DMS79 (cell line): ENCODE measurements around the gene ESYT2.
"Not testable (repeated sequence)": the region's sequence is repeated elsewhere in the genome, so short reads cannot be mapped to it uniquely, and the experiment has no call there.

Experiments used
- DNase-seq: peaks from one replicate; lab custom pipeline; 2025; lab: John Stamatoyannopoulos, UW

ESYT2 gene, protein sequence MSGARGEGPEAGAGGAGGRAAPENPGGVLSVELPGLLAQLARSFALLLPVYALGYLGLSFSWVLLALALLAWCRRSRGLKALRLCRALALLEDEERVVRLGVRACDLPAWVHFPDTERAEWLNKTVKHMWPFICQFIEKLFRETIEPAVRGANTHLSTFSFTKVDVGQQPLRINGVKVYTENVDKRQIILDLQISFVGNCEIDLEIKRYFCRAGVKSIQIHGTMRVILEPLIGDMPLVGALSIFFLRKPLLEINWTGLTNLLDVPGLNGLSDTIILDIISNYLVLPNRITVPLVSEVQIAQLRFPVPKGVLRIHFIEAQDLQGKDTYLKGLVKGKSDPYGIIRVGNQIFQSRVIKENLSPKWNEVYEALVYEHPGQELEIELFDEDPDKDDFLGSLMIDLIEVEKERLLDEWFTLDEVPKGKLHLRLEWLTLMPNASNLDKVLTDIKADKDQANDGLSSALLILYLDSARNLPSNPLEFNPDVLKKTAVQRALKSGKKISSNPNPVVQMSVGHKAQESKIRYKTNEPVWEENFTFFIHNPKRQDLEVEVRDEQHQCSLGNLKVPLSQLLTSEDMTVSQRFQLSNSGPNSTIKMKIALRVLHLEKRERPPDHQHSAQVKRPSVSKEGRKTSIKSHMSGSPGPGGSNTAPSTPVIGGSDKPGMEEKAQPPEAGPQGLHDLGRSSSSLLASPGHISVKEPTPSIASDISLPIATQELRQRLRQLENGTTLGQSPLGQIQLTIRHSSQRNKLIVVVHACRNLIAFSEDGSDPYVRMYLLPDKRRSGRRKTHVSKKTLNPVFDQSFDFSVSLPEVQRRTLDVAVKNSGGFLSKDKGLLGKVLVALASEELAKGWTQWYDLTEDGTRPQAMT

DNA sequence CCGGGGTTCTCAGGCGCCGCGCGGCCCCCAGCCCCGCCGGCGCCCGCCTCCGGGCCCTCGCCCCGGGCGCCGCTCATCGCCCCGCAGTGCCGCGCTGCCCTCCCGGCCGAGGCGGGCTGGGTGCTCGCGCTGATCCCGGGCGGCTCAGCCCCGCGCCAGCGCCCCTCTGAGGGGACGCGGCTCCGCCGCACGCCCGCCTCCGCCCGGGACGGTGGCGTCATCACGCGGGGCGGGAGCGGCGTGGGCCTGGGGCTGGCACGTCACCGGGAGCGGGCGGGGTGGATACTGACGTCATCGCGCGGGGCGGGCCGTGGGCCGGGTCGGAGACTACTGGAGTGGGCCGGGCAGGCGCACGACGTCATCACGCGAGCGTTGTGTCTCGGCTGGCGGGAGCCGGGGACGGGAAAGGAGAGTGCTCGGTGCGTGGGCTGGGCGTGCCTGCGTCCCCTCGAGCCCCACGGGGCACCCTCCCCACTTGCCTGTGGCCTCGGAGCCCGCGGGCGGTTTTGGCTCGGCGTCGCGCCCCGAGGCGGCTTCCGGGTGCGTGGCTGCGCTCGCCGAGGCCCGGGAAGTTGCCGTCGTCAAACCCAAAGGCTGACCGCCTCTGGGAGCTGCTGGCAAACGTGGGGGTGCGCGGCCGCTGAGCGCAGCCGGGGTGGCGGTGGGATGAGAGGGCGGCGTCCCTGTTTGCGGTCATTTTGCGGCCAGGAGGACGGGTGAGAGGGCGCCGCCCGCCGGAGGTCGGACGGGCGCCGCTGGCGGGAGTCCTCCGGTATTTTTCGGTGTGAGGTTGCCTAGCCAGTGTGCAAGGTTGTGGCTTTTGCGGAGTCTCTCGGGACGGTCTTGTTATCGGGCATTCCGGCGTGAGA lies at the start of gene ESYT2:
ESYT2 (minus strand) TSS at position 168 of the 869 bp plus-strand sequence; CDS start at position 77, 91 bp downstream.
- DNase-seq, result peak; percentile 78

DNA sequence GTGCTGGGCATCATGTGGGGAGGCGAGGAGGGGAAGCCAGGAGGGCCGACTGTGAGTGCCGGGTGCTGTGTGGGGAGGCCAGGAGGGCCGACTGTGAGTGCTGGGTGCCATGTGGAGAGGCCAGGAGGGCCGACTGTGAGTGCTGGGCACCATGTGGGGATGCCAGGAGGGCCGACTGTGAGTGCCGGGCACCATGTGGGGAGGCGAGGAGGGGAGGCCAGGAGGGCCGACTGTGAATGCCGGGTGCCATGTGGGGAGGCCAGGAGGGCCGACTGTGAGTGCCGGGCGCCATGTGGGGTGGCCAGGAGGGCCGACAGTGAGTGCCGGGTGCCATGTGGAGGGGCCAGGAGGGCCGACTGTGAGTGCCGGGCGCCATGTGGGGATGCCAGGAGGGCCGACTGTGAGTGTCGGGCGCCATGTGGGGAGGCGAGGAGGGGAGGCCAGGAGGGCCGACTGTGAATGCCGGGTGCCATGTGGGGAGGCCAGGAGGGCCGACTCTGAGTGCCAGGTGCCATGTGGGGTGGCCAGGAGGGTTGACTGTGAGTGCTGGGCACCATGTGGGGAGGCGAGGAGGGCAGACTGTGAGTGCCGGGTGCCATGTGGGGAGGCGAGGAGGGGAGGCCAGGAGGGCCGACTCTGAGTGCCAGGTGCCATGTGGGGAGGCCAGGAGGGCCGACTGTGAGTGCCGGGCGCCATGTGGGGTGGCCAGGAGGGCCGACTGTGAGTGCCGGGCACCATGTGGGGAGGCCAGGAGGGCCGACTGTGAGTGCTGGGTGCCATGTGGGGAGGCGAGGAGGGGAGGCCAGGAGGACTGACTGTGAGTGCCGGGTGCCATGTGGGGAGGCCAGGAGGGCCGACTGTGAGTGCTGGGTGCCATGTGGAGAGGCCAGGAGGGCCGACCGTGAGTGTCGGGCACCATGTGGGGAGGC lies 49.1 kb upstream of the ESYT2 start:
- DNase-seq, result not testable (repeated sequence)

DNA sequence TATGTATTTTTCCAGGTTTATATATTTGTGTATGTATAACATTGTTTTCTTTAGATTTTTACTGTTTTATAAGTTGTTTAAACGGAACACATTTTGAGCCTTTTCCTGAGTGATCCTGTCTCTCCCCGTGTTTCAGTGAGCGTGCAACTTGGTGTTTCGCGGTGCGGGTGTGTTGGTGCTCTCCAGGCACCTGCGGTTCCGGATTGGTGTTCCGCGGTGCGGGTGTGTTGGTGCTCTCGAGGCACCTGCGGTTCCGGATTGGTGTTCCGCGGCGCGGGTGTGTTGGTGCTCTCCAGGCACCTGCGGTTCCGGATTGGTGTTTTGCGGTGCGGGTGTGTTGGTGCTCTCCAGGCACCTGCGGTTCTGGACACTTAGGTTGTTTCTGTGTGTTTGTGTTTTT lies 47.7 kb upstream of the ESYT2 start:
- no peak for DNase-seq

DNA sequence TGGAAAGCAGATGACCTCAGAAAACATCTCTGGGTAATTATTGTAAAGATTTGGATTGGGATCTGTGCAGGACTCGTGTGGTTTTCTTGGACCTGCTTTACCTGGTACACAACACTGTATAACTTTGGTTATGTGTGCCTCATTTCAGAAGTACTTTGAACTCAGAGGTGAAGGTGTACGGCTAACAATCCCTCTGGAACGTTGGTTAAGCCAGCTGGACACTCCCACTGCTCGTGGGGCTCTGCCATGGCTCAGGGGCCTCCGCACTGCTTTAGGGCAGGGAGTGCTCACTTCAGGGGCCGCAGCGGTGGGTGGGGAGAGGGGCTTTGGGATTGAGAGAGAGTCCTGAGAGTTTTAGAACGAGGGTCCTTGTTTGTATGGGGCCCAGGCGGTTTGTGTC lies 40.6 kb upstream of the ESYT2 start:
- DNase-seq, result no peak

DNA sequence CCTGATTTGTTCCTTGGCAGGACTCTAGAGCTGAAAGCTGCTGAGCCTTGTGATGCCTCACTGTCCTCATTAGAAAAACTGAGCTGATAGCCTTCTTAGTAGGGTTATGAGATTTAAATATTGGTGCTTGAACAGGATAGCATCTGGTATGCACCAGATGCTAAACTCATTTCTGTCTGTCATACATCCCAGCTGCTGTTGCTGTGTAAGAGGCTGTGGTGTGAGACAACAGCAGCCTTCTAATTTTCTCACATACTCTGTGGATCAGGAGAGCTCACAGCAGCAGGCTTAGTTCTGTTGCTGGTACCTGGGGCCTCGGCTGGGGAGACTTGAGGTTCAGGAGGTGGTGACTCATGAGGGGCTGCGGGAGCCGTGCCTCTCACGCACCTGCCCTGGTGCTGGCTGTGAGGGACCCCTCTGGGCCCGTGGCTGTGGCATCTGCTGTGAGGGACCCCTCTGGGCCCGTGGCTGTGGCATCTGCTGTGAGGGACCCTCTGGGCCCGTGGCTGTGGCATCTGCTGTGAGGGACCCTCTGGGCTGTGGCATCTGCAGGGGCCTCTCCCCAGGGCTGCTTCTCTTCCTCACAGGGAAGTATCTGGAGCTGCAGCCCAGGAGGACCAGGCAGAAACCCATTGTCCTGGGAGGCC lies 39.6 kb upstream of the ESYT2 start:
- no peak for DNase-seq

DNA sequence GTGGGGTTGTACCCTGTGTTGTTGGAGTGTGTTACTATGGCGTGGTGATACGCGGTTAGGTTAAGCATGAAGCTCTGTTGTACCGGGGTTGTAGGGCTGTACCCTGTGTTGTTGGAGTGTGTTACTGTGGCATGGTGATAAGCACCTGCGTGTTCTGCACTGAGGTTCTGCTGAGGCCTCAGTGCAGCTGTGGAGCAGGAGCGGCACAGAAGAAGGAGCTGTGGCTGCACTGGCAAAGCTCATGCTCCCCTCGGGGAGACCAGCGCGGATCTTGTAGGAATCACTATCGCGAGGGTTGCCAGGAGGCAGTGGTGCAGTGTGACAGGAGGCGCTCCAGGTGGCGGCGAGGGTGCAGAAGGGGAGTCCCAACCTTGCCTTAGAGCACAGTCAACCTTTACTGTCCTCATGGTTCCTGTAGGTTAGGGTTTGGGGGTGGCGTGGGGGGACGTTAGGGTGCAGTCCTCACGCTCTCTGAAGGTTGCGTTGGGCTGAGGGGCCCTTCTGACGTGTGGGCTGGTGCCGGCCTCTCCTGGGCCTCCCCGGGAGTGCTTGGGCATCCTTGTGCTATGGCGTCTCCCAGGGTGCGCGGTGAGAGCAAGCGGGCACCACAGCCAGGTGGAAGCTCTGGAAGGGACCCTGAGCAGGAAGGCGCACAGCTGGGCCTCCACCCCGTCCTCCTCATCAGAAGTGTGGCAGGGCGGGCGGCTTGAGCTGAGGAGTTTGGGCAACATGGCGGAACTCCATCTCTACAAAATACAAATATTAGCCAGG lies 38.1 kb upstream of the ESYT2 start:
- DNase-seq, result no peak

DNA sequence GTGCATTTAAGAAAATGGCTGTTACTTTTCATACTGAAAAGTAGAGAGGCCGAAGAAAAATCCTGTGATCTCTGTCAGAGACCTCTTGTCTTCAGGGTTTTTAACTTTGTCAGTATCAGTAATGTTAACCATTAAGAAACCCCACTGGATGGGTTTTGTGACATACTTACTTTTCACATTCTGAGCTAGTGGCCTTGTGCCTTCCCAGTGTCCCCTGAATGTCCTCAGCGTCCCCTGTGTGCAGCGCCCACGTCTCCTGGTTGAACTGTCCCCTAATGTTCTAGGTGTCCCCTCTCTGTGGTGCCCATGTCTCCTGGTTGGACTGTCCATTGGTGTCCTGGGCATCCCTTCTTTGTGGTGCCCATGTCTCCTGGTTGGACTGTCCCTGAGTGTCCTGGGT lies 36.7 kb upstream of the ESYT2 start:
- no peak for DNase-seq

DNA sequence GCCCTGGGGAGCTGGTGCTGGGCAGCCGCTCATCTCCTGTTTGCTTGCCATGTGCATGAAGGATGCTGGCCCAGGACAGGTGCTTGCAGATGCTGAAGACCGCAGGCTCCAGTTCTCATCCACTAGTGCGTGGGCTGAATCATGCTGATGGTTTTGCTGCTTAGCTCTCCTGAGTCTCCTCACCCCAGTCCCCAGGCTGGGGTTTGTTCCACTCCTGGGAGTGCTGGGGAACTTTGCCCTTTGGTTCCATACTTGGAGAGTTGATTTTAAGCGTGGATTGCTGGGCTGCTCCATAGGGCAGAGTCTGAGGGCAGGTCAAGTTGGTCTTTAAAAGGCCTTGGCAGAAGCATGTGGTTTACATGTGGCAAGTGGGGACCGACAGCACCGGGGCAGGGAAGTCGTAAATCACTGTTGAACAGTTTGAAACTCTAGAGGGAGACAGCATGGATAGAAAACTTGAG lies 36.2 kb upstream of the ESYT2 start:
- DNase-seq, result no peak

DNA sequence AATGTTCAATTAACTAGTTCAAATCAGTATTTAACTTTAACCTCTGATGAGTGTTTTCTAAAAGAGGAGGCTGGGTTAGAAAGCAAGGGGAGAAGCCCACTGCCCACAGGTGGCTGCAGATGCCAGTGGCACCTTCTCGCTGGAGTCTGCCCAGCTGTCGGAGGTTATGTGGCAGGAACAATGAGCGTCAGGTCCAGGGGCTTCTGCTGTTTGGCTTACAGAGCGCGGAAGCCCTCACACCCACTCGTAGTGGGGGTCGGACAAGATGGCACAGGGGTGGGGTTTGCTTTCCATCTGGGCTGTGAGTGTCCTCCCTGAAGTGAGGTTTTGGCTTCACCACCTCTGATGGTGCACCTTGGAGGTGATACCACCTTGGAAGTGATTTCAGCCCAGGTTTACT lies 35.5 kb upstream of the ESYT2 start:
- no peak for DNase-seq

DNA sequence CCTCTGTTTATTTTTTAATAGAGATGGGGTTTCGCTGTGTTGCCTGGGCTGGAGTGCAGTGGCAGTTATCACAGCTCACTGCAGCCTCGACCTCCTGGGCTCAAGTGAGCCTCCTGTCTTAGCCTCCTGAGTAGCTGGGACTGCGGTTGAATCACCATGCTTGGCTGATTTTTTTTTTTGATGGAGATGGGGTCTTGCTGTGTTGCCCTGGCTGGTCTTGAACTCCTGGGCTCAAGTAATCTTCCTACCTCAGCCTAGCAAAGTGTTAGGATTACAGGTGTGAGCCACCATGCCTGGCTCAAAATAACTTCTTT lies 35.2 kb upstream of the ESYT2 start:
- DNase-seq, result no peak

DNA sequence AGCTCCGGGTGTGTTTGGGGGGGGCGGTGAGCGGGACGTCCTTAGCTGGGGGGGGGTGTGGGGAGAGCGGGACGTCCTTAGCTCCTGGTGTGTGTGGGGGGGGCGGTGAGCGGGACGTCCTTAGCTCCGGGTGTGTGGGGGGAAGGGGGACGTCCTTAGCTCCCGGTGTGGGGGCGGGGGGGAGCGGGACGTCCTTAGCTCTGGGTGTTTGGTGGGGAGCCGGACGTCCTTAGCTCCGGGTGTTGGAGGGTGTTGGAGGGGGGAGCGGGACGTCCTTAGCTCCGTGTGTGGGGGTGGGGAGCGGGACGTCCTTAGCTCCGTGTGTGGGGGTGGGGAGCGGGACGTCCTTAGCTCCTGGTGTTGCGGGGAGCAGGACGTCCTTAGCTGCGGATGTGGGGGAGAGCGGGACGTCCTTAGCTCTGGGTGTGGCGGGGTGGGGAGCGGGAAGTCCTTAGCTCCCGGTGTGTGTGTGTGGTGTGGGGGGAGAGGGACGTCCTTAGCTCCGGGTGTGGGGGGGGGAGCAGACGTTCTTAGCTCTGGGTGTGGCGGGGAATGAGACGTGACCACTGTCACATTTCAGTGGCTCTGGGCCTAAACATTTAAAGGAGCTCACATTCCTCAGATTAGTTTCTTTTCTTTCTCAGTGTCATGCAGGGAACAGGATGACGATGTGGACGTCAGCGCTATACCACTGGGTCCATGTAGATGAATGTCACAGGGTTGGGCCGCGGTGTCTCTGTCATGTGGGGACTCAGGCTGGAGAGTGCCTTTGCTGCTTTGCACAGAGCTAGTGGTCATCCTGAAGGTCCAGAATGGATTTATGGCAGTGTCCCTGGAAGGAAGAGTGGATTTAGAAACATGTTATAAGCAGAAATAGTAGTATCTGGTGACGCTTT lies 34.5 kb upstream of the ESYT2 start:
- DNase-seq, result no peak

DNA sequence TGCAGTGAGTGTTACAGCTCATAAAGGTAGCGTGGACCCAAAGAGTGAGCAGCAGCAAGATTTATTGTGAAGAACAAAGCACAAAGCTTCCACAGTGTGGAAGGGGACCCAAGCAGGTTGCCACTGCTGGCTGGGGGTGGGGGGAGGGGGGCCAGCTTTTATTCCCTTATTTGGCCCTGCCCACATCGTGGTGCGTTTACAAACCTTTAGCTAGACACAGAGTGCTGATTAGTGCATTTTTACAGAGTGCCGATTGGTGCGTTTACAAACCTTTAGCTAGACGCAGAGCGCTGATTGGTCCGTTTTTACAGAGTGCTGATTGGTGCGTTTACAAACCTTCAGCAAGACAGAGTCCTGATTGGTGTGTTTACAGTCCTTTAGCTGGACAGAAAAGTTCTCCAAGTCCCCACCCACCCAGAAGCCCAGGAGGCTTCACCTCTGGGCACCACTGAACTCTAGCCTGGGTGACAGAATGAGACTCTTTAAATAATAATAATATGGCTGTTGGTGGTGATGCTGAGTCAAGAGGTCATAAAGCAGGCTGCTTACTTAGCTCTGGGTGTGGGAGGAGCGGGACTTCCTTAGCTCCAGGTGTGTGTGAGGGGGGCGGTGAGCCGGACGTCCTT lies 33.8 kb upstream of the ESYT2 start:
- not testable (repeated sequence) for DNase-seq

DNA sequence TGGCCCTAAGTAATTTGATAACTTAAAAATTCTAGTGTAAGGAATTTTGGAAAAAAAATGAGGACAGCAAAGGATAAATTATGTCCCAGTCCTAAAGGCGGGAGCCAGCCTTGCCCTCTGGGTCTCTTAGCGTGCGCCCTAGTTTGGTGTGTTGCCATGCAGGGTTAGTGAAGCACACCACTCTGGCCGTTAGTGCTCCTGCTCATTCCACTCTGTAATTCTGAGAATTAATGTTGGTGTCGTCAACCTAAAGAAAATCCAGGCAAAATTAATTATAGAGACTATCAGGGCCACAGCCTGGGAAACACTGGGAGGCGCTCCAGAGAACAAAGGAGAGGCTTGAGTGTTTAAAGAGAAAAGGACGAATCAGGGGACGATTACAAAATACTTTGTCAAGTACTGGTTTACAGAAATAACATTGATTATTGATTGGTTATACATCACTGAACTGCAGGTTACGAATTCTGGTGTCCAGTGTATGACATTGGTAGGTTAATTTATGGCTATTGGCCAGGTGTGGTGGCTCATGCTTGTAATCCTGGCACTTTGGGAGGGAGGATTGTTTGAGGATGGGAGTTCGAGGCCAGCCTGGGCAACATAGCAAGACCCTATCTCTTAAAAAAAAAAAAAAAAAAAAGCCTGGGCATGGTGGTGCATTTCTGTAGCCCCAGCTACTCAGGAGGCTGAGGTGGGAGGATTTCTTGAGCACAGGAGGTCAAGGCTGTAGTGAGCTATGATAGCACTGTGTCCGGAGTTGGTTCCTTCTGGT lies 32.8 kb upstream of the ESYT2 start:
- no peak for DNase-seq

DNA sequence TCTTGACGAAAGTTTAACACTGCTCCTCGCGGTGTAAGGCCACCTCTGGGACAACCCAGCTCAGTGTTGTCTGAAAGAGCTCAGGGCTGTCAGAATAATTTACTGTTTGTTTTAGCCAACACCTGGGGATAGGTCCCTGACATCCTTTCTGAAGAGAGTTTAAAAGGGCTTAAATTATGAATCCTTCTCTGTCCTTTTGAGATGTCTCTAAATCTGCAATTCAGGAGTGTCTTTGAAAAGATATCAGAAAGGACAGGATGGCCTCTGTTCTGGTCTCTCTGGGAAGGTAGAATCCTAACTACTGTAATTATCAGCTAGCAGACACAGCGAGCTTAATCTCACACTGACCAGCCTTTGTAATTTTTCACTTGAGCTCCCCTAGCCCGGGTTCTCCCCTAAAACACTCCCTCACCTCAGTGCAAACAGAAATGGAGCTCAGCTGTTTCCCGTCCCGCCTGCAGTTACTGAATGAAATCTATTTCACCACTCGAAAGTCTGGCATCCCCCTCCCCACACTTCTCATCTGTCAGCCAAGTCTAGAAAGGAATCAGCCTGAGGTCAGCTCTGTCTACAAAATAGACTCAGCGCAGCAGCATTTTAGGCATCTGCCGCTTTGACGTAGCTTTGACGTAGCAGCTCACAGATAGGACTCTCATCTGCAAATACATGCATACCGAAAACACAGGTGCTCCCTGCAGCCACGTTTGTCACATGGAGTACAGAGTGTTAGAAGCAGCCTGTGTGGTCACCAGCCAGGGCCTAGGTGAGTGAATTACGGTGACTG lies 31.9 kb upstream of the ESYT2 start:
- no peak for DNase-seq

DNA sequence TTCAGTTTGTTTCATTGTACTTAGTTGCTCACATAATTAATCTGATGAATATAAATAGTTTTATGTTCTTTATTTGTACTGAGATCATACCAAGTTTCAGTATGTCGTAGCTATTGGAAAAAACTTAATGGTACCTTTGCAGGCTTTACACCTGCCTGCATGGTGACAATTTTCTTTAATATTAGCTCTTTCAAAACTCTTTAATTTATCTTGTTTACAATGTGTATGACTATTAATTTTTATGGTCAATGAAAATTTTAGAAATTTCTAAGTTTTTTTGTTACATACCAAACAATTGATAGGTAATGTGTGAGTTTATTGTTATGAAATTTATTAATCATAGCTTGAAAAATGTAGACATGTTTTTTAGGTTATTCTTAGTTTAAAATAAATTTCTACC lies 31.1 kb upstream of the ESYT2 start:
- no peak for DNase-seq

DNA sequence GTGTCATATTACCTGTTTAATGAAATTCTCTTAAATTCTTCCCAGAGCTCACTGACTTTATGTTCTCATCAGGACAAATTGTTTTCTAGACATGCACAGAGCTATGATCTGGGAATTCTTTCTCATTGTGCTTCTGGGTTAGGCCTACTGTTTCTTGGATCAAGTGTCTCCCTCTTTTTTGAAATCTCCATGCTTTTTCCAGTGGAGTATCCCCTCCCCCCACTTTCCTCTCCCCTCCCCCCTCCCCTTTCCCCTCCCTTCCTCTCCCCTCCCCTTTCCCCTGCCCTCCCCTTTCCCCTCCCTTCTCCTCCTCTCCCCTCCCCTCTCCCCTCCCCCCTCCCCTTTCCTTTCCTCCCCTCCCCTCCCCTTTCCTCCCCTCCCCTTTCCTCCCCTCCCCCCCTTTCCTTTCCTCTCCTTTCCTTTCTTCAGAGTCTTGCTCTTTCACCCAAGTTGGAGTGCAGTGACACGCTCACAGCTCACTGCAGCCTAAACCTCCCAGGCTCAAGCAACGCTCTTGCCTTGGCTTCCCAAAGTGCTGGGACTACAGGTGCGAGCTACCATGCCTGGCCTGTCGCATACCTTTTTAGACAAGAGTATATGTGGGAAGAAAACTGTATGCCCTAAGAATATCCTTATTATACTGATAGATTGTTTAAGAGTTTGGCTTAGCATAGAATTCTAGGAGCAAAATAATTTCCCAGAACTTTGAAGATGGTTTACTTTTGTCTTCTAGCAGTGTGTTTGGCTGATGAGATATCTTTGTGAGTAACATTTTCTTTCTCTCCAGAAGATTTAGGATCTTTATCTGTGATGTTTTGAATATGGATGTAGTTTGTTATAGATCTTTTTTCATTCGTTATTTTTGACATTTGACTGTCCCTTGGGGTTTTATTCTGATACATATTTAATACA lies 29.5 kb upstream of the ESYT2 start:
- no peak for DNase-seq
